Endothelial cell of umbilical vein (primary cell): Measurements from ENCODE around the gene C13orf46. TPM values are rescaled to one million over a fixed set of nuclear protein-coding genes. Genes with fewer than 3 reads are reported as not detected.

Experiments used
- BruUV-seq: library from RNA; stranded (reverse); fragments of 400-500 nt; replicated peaks from 2 replicates; lab custom pipeline; 2021; lab: Mats Ljungman, UMichigan
- CTCF ChIA-PET: fragments of 300-600, 350-600 bp; sonication (Branson Sonifier 250); formaldehyde crosslinking; loops from one replicate; lab custom pipeline; 2021; ENCODE audit warnings: antibody characterized with exemption, inconsistent platforms; lab: Charles Lee
- POLR2A ChIA-PET: fragments of 300-600, 350-600 bp; sonication (Branson Sonifier 250); formaldehyde crosslinking; loops from one replicate; lab custom pipeline; 2021; ENCODE audit warnings: antibody characterized with exemption, inconsistent platforms; lab: Charles Lee
- DNase-seq: peaks from one replicate; pipeline ENCODE4 v3.0.0-alpha.2; 2011; ENCODE audit warnings: low read depth, low spot score
- FAIRE-seq: peaks from 2 replicates; lab custom pipeline; 2011; peaks lifted over from hg19 to GRCh38; lab: Jason Lieb, UNC
- H2AFZ ChIP-seq: 2 replicates; pipeline ENCODE4 v1.6.0; 2012; ENCODE audit warnings: low read depth, low read length, control low read depth, inconsistent platforms
- H3K27ac ChIP-seq: 2 replicates; pipeline ENCODE4 v1.5.1; 2011; ENCODE audit warnings: low read depth, mild to moderate bottlenecking, control low read depth, low read length, moderate library complexity; ENCODE audit not compliant: insufficient read depth
- H3K27me3 ChIP-seq, 2 experiments: 2 replicates each; pipeline versions ENCODE4 v1.6.0 to v1.6.1; 2011; ENCODE audit warnings: low read length in 2 of 2, mixed read lengths in 1 of 2; ENCODE audit not compliant: control insufficient read depth in 2 of 2, insufficient read depth in 2 of 2
- H3K36me3 ChIP-seq, 2 experiments: 2 replicates in 1 of 2; 3 replicates in 1 of 2; pipeline ENCODE4 v1.5.1; 2011; ENCODE audit warnings: low read length in 2 of 2, mild to moderate bottlenecking in 1 of 2, moderate library complexity in 1 of 2; ENCODE audit not compliant: control insufficient read depth in 2 of 2, insufficient read depth in 2 of 2; ENCODE audit errors: extremely low read depth in 1 of 2
- H3K4me1 ChIP-seq: 3 replicates; pipeline ENCODE4 v1.5.1; 2011; ENCODE audit warnings: mild to moderate bottlenecking, low read length; ENCODE audit not compliant: control insufficient read depth, insufficient read depth; ENCODE audit errors: extremely low read depth
- H3K4me2 ChIP-seq: 2 replicates; pipeline ENCODE4 v1.6.1; 2011; ENCODE audit warnings: low read length, control low read depth, mixed read lengths; ENCODE audit not compliant: insufficient read depth
- H3K4me3 ChIP-seq, 3 experiments: fragments of 200-600 bp in 1 of 3; sonication (generic), shearing (Covaris generic) in 1 of 3; replicated peaks in 1 of 3; 2 replicates each; pipeline ENCODE4 v1.5.1; 2011 to 2016; ENCODE audit warnings: control low read depth in 3 of 3, low read length in 3 of 3, mild to moderate bottlenecking in 2 of 3, inconsistent platforms in 1 of 3, low read depth in 1 of 3, moderate library complexity in 1 of 3; ENCODE audit not compliant: insufficient read depth in 1 of 3
- H3K79me2 ChIP-seq: 2 replicates; pipeline ENCODE4 v1.6.0; 2012; ENCODE audit warnings: low read length, inconsistent platforms; ENCODE audit not compliant: control insufficient read depth, insufficient read depth
- H3K9ac ChIP-seq: replicated peaks from 2 replicates; pipeline ENCODE3; 2011; ENCODE audit warnings: low read length, control low read depth; ENCODE audit not compliant: insufficient read depth; ENCODE audit errors: extremely low read depth
- H3K9me1 ChIP-seq: replicated peaks from 3 replicates; pipeline ENCODE4 v1.6.0; 2011; ENCODE audit warnings: mild to moderate bottlenecking, low read length; ENCODE audit not compliant: control insufficient read depth, insufficient read depth; ENCODE audit errors: extremely low read depth
- H3K9me3 ChIP-seq: replicated peaks from 2 replicates; pipeline ENCODE4 v1.5.1; 2012; ENCODE audit warnings: low read length, inconsistent platforms; ENCODE audit not compliant: control insufficient read depth, insufficient read depth
- H4K20me1 ChIP-seq: replicated peaks from 2 replicates; pipeline ENCODE3; 2011; ENCODE audit warnings: mild to moderate bottlenecking, low read length; ENCODE audit not compliant: control insufficient read depth, insufficient read depth; ENCODE audit errors: extremely low read depth
- EZH2 ChIP-seq: IDR thresholded peaks from 2 replicates; pipeline ENCODE4 v1.6.1; 2012; ENCODE audit warnings: borderline replicate concordance, low read depth, mild to moderate bottlenecking, moderate library complexity, low read length, inconsistent platforms; ENCODE audit not compliant: severe bottlenecking
- FOS ChIP-seq: IDR thresholded peaks from 2 replicates; pipeline ENCODE4 v1.6.1; 2011; ENCODE audit warnings: mild to moderate bottlenecking, low read length, moderate library complexity, borderline replicate concordance; ENCODE audit not compliant: insufficient read depth
- GATA2 ChIP-seq: IDR thresholded peaks from 2 replicates; pipeline ENCODE4 v1.7.0; 2011; ENCODE audit warnings: low read depth, mild to moderate bottlenecking, moderate library complexity, mixed read lengths, low read length; ENCODE audit not compliant: insufficient read length, insufficient read depth
- JUN ChIP-seq: IDR thresholded peaks from 2 replicates; pipeline ENCODE4 v1.6.1; 2011; ENCODE audit warnings: borderline replicate concordance, low read depth; ENCODE audit not compliant: insufficient read length, insufficient read depth
- MYC ChIP-seq: IDR thresholded peaks from one replicate; pipeline ENCODE4 v1.6.1; 2011; ENCODE audit warnings: mild to moderate bottlenecking, low read depth, low read length
- POLR2AphosphoS5 ChIP-seq: IDR thresholded peaks from 2 replicates; pipeline ENCODE4 v1.6.1; 2012; ENCODE audit warnings: low read depth, mild to moderate bottlenecking, control low read depth, low read length, moderate library complexity; ENCODE audit not compliant: insufficient read depth
- dilution Hi-C: fragments of 300-500 bp; cut with MboI; formaldehyde crosslinking; loops from one replicate; pipeline ENCODE4 v1.15.0; 2019; ENCODE audit warnings: low sequenced_read_pairs; ENCODE audit not compliant: extremely low pct_ligation_motif_present
- intact Hi-C: fragments of 100-400 bp; cut with micrococcal nuclease; formaldehyde crosslinking; loops from one replicate; pipeline ENCODE4 v1.10.0; 2022
- polyA plus RNA-seq, 4 experiments: library from polyadenylated mRNA; depleted of rRNA in 3 of 4; stranded (reverse) in 3 of 4; unstranded in 1 of 4; fragments of >200 nt; gene quantifications; 2 replicates each; pipeline versions ENCODE4 v1.2.1 to v1.2.3, GENCODE V29; 2011 to 2012; ENCODE audit warnings: missing spikeins in 1 of 4
- total RNA-seq: library from RNA; stranded (reverse); gene quantifications from 2 replicates; pipeline ENCODE4 v1.2.3, GENCODE V29; 2021

C13orf46 gene
- total and polyA plus RNA-seq, 2 donors (not counting 3 experiments of a cell fraction or from before 2014, with no cell fraction given) = 1.3 to 1.7 TPM

GRCh38 chr13:113931841-113932459 is 41.9 kb downstream of the C13orf46 start:
- H3K4me3 ChIP-seq = no peak overlapping the region
- H3K4me2 ChIP-seq = no peak overlapping the region
- no peak for DNase-seq
- dilution Hi-C loops (no loop called here), intact Hi-C loops (no loop called here)
- H3K9me1 ChIP-seq = no peaks in the 10 kb centered on the region
- H2AFZ ChIP-seq = no peak overlapping the region
- H3K27ac ChIP-seq = no peak overlapping the region
- BruUV-seq = no TSS peak
- H3K79me2 ChIP-seq = no peaks in the 10 kb centered on the region
- no peaks in the 10 kb centered on the region for H4K20me1 ChIP-seq
- peaks cover 0 to 5% of the 10 kb centered on the region in 2 experiments for H3K27me3 ChIP-seq
- no peaks in the 10 kb centered on the region for H3K9me3 ChIP-seq
- H3K4me1 ChIP-seq = no peaks in the 10 kb centered on the region
- CTCF ChIA-PET = interaction anchor here (0.8 kb wide), 1 partner anchor 28 kb away, joined by 3 read pairs; no protein-coding TSS in a partner anchor
- no peaks in the 10 kb centered on the region for H3K36me3 ChIP-seq
- no peak for FAIRE-seq
- no peak for TF ChIP-seq EZH2
- no peak for TF ChIP-seq POLR2AphosphoS5
- no peak for TF ChIP-seq MYC
- no peak for TF ChIP-seq JUN
- no peak for TF ChIP-seq GATA2
- TF ChIP-seq FOS = no peak
- no peak overlapping the region for H3K9ac ChIP-seq
- POLR2A ChIA-PET = no interaction called here
